DOHH2 (cell line): ENCODE data around the gene TMEM253.

ENCODE experiments used
- EZH2phosphoT487 ChIP-seq: fragments of 200-600 bp; sonication (generic); IDR thresholded peaks from 2 replicates; pipeline ENCODE4 v1.6.1; 2017; ENCODE audit warnings: borderline replicate concordance, mild to moderate bottlenecking, antibody characterized with exemption, low read length, moderate library complexity, mixed read lengths
- TF ChIP-seq, protein P1 (sequence below): fragments of 200-600 bp; sonication (generic); IDR thresholded peaks from one replicate; pipeline ENCODE4 v1.5.1; 2014; ENCODE audit warnings: antibody characterized with exemption, mild to moderate bottlenecking, low read depth, low read length; ENCODE audit not compliant: poor library complexity, severe bottlenecking

DNA sequence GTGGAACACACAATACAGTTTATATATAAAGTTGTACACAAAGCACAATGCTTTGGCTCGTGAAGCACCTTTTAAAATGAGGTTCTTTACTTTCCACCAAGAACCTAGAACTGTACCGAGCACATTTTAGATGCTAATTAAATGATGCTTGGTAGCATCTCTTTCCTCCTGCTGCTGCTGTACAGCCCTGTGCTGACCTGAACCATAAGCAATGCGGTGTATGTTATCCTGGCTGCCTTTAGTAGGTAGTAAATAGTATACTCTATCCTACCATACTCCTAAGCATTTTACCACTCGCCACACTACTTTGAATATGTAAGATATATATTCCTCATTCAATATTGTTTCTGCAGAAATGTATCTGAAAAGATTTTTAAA lies 46.1 kb upstream of the TMEM253 start:
- TF ChIP-seq, protein P1, sequence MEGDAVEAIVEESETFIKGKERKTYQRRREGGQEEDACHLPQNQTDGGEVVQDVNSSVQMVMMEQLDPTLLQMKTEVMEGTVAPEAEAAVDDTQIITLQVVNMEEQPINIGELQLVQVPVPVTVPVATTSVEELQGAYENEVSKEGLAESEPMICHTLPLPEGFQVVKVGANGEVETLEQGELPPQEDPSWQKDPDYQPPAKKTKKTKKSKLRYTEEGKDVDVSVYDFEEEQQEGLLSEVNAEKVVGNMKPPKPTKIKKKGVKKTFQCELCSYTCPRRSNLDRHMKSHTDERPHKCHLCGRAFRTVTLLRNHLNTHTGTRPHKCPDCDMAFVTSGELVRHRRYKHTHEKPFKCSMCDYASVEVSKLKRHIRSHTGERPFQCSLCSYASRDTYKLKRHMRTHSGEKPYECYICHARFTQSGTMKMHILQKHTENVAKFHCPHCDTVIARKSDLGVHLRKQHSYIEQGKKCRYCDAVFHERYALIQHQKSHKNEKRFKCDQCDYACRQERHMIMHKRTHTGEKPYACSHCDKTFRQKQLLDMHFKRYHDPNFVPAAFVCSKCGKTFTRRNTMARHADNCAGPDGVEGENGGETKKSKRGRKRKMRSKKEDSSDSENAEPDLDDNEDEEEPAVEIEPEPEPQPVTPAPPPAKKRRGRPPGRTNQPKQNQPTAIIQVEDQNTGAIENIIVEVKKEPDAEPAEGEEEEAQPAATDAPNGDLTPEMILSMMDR, result no peak
- no peak for TF ChIP-seq EZH2phosphoT487
